HEK293 (cell line): Measurements from ENCODE around the gene MIA3.

ENCODE experiments used
- BCL11B ChIP-seq: fragments of 450-650 bp; formaldehyde crosslinking; IDR thresholded peaks from 2 replicates; pipeline ENCODE4 v1.5.1; 2016; ENCODE audit warnings: low read depth, missing biosample characterization, missing genetic modification characterization
- GLIS2 ChIP-seq: fragments of 450-650 bp; formaldehyde crosslinking; IDR thresholded peaks from 2 replicates; pipeline ENCODE4 v1.5.1; 2016; ENCODE audit warnings: missing biosample characterization, missing genetic modification characterization
- ZFHX2 ChIP-seq: fragments of 450-650 bp; formaldehyde crosslinking; conservative IDR thresholded peaks from 2 replicates; pipeline ENCODE4 v1.5.1; 2016; ENCODE audit warnings: missing biosample characterization, missing genetic modification characterization
- ZNF10 ChIP-seq: fragments of 450-650 bp; formaldehyde crosslinking; IDR thresholded peaks from 2 replicates; pipeline ENCODE4 v1.5.1; 2017; ENCODE audit warnings: missing biosample characterization, missing genetic modification characterization
- ZNF114 ChIP-seq: fragments of 450-650 bp; formaldehyde crosslinking; IDR thresholded peaks from 2 replicates; pipeline ENCODE4 v1.5.0; 2017; ENCODE audit warnings: missing biosample characterization, missing genetic modification characterization
- ZNF121 ChIP-seq: fragments of 450-650 bp; formaldehyde crosslinking; IDR thresholded peaks from 2 replicates; pipeline ENCODE4 v1.5.1; 2016; ENCODE audit warnings: missing biosample characterization, missing genetic modification characterization
- ZNF146 ChIP-seq: fragments of 450-650 bp; formaldehyde crosslinking; IDR thresholded peaks from 2 replicates; pipeline ENCODE4 v1.5.1; 2016; ENCODE audit warnings: missing biosample characterization, missing genetic modification characterization
- ZNF248 ChIP-seq: fragments of 450-650 bp; formaldehyde crosslinking; IDR thresholded peaks from 2 replicates; pipeline ENCODE4 v1.5.1; 2017; ENCODE audit warnings: missing biosample characterization, missing genetic modification characterization
- ZNF266 ChIP-seq: fragments of 450-650 bp; formaldehyde crosslinking; IDR thresholded peaks from 2 replicates; pipeline ENCODE4 v1.5.1; 2016; ENCODE audit warnings: missing biosample characterization, missing genetic modification characterization, low read depth
- ZNF394 ChIP-seq: fragments of 450-650 bp; formaldehyde crosslinking; IDR thresholded peaks from 2 replicates; pipeline ENCODE4 v1.5.1; 2016; ENCODE audit warnings: missing biosample characterization, missing genetic modification characterization, mild to moderate bottlenecking, moderate library complexity, borderline replicate concordance
- ZNF623 ChIP-seq: fragments of 450-650 bp; formaldehyde crosslinking; IDR thresholded peaks from 2 replicates; pipeline ENCODE4 v1.5.1; 2016; ENCODE audit warnings: missing biosample characterization, missing genetic modification characterization
- ZNF626 ChIP-seq: fragments of 450-650 bp; sonication (Bioruptor Pico); formaldehyde crosslinking; IDR thresholded peaks from 2 replicates; pipeline ENCODE4 v1.5.1; 2018; ENCODE audit warnings: missing biosample characterization, missing genetic modification characterization, inconsistent platforms
- ZNF768 ChIP-seq: fragments of 450-650 bp; formaldehyde crosslinking; IDR thresholded peaks from 2 replicates; pipeline ENCODE4 v1.5.1; 2018; ENCODE audit warnings: missing biosample characterization, mild to moderate bottlenecking, missing genetic modification characterization
- ZNF837 ChIP-seq: fragments of 450-650 bp; formaldehyde crosslinking; IDR thresholded peaks from 2 replicates; pipeline ENCODE4 v1.5.1; 2016; ENCODE audit warnings: missing biosample characterization, missing genetic modification characterization
- ZSCAN30 ChIP-seq: fragments of 450-650 bp; IDR thresholded peaks from 2 replicates; pipeline ENCODE4 v1.5.1; 2018; ENCODE audit warnings: missing biosample characterization, mild to moderate bottlenecking, missing genetic modification characterization, moderate library complexity
- ZXDB ChIP-seq: fragments of 450-650 bp; formaldehyde crosslinking; IDR thresholded peaks from 2 replicates; pipeline ENCODE4 v1.5.1; 2016; ENCODE audit warnings: missing biosample characterization, missing genetic modification characterization
- TF ChIP-seq, protein P1 (sequence below): fragments of 450-650 bp; formaldehyde crosslinking; IDR thresholded peaks from 2 replicates; pipeline ENCODE4 v1.5.1; 2016; ENCODE audit warnings: missing biosample characterization, missing genetic modification characterization
- TF ChIP-seq, protein P2 (sequence below): fragments of 450-650 bp; formaldehyde crosslinking; IDR thresholded peaks from 2 replicates; pipeline ENCODE4 v1.5.1; 2016; ENCODE audit warnings: missing biosample characterization, missing genetic modification characterization, low read depth
- TF ChIP-seq, protein P3 (sequence below): fragments of 450-650 bp; IDR thresholded peaks from 2 replicates; pipeline ENCODE4 v1.5.1; 2018; ENCODE audit warnings: missing biosample characterization, missing genetic modification characterization
- TF ChIP-seq, protein P4 (sequence below): fragments of 450-650 bp; formaldehyde crosslinking; IDR thresholded peaks from 2 replicates; pipeline ENCODE4 v1.5.1; 2016; ENCODE audit warnings: missing biosample characterization, missing genetic modification characterization
- TF ChIP-seq, protein P5 (sequence below): fragments of 450-650 bp; formaldehyde crosslinking; IDR thresholded peaks from 2 replicates; pipeline ENCODE4 v1.5.1; 2016; ENCODE audit warnings: missing biosample characterization, missing genetic modification characterization, borderline replicate concordance
- TF ChIP-seq, protein P6 (sequence below): fragments of 450-650 bp; formaldehyde crosslinking; IDR thresholded peaks from 2 replicates; pipeline ENCODE4 v1.5.1; 2016; ENCODE audit warnings: missing biosample characterization, missing genetic modification characterization

The MIA3 gene

DNA sequence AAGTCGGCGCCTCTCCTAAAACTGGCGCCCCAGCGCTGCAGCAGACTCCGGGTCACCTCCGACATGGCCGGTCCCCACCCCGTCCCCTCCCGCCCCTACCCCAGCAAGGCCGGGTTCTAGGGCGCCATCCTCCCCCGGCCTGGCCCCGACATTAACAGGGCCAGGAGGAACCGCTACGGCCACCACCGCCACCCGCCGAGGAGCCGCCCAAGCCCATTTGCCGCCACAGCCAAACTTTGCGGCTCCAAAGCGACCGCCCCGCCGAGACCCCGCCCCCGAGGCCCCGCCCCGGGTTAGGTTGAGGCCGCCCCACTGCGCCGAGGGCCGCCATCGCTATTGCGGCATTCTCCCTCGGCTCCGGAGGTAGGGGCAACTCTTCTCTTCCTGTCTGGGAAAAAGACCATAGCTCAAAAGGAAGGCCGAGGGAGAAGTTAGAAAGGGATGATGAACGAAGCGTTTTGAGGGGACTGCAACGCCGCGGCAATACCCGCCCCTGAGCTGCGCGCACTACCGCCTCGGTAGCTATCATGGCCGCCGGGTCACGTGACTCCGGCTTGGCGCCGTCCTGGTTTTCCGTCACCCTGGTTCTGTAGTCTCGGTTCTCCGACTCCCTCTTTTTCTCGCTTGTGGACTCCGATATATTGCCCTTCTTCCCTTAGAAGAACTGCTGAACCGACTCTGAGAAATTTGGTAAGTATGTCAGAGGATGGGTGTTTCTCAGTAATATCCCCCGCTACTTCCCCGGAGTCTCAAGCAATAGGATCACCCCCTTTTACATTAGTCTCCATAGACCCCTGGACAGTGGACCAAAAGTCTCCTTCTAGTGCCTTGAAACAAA is 94.6 kb downstream of the MIA3 start, which contains the start of the genes AIDA and BROX (continued):
- TF ChIP-seq, protein P1, sequence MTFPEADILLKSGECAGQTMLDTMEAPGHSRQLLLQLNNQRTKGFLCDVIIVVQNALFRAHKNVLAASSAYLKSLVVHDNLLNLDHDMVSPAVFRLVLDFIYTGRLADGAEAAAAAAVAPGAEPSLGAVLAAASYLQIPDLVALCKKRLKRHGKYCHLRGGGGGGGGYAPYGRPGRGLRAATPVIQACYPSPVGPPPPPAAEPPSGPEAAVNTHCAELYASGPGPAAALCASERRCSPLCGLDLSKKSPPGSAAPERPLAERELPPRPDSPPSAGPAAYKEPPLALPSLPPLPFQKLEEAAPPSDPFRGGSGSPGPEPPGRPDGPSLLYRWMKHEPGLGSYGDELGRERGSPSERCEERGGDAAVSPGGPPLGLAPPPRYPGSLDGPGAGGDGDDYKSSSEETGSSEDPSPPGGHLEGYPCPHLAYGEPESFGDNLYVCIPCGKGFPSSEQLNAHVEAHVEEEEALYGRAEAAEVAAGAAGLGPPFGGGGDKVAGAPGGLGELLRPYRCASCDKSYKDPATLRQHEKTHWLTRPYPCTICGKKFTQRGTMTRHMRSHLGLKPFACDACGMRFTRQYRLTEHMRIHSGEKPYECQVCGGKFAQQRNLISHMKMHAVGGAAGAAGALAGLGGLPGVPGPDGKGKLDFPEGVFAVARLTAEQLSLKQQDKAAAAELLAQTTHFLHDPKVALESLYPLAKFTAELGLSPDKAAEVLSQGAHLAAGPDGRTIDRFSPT, result no peak
- TF ChIP-seq ZNF394 (tag by site-specific recombination), result peak; percentile 22; the same call in 1 of the 2 replicates
- no peak for TF ChIP-seq ZNF114 (tag by site-specific recombination)
- TF ChIP-seq, protein P2, sequence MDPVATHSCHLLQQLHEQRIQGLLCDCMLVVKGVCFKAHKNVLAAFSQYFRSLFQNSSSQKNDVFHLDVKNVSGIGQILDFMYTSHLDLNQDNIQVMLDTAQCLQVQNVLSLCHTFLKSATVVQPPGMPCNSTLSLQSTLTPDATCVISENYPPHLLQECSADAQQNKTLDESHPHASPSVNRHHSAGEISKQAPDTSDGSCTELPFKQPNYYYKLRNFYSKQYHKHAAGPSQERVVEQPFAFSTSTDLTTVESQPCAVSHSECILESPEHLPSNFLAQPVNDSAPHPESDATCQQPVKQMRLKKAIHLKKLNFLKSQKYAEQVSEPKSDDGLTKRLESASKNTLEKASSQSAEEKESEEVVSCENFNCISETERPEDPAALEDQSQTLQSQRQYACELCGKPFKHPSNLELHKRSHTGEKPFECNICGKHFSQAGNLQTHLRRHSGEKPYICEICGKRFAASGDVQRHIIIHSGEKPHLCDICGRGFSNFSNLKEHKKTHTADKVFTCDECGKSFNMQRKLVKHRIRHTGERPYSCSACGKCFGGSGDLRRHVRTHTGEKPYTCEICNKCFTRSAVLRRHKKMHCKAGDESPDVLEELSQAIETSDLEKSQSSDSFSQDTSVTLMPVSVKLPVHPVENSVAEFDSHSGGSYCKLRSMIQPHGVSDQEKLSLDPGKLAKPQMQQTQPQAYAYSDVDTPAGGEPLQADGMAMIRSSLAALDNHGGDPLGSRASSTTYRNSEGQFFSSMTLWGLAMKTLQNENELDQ (tag by site-specific recombination), result no peak
- TF ChIP-seq ZNF10 (tag by site-specific recombination), result peak; percentile 73
- TF ChIP-seq GLIS2 (tag by site-specific recombination), result no peak
- no peak; the same call in 1 of the 2 replicates for TF ChIP-seq ZNF626 (tag by site-specific recombination)
- no peak for TF ChIP-seq ZNF266 (tag by site-specific recombination)
- peak; percentile 33; the same call in 1 of the 2 replicates for TF ChIP-seq ZNF623 (tag by site-specific recombination)
- peak; percentile 26; the same call in 1 of the 2 replicates for TF ChIP-seq ZNF146 (tag by site-specific recombination)
- TF ChIP-seq BCL11B, result no peak
- TF ChIP-seq, protein P3, sequence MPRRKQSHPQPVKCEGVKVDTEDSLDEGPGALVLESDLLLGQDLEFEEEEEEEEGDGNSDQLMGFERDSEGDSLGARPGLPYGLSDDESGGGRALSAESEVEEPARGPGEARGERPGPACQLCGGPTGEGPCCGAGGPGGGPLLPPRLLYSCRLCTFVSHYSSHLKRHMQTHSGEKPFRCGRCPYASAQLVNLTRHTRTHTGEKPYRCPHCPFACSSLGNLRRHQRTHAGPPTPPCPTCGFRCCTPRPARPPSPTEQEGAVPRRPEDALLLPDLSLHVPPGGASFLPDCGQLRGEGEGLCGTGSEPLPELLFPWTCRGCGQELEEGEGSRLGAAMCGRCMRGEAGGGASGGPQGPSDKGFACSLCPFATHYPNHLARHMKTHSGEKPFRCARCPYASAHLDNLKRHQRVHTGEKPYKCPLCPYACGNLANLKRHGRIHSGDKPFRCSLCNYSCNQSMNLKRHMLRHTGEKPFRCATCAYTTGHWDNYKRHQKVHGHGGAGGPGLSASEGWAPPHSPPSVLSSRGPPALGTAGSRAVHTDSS (tag by site-specific recombination), result no peak
- peak; percentile 97 for TF ChIP-seq ZXDB (tag by site-specific recombination)
- 0 out of 2 replicates have a peak, but pooled peaks have one; percentile 23 for TF ChIP-seq ZSCAN30 (tag by site-specific recombination)
- TF ChIP-seq, protein P4, sequence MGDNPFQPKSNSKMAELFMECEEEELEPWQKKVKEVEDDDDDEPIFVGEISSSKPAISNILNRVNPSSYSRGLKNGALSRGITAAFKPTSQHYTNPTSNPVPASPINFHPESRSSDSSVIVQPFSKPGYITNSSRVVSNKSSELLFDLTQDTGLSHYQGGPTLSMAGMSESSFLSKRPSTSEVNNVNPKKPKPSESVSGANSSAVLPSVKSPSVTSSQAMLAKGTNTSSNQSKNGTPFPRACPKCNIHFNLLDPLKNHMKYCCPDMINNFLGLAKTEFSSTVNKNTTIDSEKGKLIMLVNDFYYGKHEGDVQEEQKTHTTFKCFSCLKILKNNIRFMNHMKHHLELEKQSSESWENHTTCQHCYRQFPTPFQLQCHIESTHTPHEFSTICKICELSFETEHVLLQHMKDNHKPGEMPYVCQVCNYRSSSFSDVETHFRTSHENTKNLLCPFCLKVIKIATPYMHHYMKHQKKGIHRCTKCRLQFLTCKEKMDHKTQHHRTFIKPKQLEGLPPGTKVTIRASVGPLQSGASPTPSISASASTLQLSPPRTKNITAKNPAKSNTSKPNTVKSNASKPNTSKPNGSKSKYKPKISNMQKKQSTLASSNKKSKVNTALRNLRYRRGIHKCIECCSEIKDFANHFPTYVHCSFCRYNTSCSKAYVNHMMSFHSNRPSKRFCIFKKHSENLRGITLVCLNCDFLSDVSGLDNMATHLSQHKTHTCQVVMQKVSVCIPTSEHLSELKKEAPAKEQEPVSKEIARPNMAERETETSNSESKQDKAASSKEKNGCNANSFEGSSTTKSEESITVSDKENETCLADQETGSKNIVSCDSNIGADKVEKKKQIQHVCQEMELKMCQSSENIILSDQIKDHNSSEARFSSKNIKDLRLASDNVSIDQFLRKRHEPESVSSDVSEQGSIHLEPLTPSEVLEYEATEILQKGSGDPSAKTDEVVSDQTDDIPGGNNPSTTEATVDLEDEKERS (tag by site-specific recombination), result no peak
- TF ChIP-seq, protein P5, sequence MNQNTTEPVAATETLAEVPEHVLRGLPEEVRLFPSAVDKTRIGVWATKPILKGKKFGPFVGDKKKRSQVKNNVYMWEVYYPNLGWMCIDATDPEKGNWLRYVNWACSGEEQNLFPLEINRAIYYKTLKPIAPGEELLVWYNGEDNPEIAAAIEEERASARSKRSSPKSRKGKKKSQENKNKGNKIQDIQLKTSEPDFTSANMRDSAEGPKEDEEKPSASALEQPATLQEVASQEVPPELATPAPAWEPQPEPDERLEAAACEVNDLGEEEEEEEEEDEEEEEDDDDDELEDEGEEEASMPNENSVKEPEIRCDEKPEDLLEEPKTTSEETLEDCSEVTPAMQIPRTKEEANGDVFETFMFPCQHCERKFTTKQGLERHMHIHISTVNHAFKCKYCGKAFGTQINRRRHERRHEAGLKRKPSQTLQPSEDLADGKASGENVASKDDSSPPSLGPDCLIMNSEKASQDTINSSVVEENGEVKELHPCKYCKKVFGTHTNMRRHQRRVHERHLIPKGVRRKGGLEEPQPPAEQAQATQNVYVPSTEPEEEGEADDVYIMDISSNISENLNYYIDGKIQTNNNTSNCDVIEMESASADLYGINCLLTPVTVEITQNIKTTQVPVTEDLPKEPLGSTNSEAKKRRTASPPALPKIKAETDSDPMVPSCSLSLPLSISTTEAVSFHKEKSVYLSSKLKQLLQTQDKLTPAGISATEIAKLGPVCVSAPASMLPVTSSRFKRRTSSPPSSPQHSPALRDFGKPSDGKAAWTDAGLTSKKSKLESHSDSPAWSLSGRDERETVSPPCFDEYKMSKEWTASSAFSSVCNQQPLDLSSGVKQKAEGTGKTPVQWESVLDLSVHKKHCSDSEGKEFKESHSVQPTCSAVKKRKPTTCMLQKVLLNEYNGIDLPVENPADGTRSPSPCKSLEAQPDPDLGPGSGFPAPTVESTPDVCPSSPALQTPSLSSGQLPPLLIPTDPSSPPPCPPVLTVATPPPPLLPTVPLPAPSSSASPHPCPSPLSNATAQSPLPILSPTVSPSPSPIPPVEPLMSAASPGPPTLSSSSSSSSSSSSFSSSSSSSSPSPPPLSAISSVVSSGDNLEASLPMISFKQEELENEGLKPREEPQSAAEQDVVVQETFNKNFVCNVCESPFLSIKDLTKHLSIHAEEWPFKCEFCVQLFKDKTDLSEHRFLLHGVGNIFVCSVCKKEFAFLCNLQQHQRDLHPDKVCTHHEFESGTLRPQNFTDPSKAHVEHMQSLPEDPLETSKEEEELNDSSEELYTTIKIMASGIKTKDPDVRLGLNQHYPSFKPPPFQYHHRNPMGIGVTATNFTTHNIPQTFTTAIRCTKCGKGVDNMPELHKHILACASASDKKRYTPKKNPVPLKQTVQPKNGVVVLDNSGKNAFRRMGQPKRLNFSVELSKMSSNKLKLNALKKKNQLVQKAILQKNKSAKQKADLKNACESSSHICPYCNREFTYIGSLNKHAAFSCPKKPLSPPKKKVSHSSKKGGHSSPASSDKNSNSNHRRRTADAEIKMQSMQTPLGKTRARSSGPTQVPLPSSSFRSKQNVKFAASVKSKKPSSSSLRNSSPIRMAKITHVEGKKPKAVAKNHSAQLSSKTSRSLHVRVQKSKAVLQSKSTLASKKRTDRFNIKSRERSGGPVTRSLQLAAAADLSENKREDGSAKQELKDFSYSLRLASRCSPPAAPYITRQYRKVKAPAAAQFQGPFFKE (tag by site-specific recombination), result no peak
- TF ChIP-seq ZNF248 (tag by site-specific recombination), result no peak
- TF ChIP-seq ZNF768 (tag by site-specific recombination), result no peak
- no peak for TF ChIP-seq ZNF837 (tag by site-specific recombination)
- TF ChIP-seq ZNF121 (tag by site-specific recombination), result no peak
- 0 out of 2 replicates have a peak, but pooled peaks have one; percentile 8 for TF ChIP-seq ZFHX2
- TF ChIP-seq, protein P6, sequence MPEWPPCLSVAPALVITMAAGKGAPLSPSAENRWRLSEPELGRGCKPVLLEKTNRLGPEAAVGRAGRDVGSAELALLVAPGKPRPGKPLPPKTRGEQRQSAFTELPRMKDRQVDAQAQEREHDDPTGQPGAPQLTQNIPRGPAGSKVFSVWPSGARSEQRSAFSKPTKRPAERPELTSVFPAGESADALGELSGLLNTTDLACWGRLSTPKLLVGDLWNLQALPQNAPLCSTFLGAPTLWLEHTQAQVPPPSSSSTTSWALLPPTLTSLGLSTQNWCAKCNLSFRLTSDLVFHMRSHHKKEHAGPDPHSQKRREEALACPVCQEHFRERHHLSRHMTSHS (tag by site-specific recombination), result no peak; the same call in 1 of the 2 replicates
